OCI-LY1 (cell line): ENCODE measurements around the gene ZGRF1.

ENCODE experiments used
- H2AFZ ChIP-seq: fragments of 200-600 bp; sonication (generic), shearing (Covaris generic); 2 replicates; pipeline ENCODE4 v1.6.0; 2014; ENCODE audit warnings: antibody characterized with exemption, mild to moderate bottlenecking, low read length
- H3F3A ChIP-seq: fragments of 200-600 bp; sonication (generic), shearing (Covaris generic); 2 replicates; pipeline ENCODE4 v1.6.0; 2014; ENCODE audit warnings: mild to moderate bottlenecking, antibody characterized with exemption, low read length, moderate library complexity; ENCODE audit not compliant: insufficient read depth
- H3K27ac ChIP-seq: fragments of 200-600 bp; sonication (generic); 2 replicates; pipeline ENCODE4 v1.5.1; 2014; ENCODE audit warnings: low read length, mixed run types, mild to moderate bottlenecking, low read depth; ENCODE audit not compliant: poor library complexity, severe bottlenecking
- H3K27me3 ChIP-seq: fragments of 200-600 bp; sonication (generic); 2 replicates; pipeline ENCODE4 v1.6.0; 2014; ENCODE audit warnings: antibody characterized with exemption, mild to moderate bottlenecking, low read length, moderate library complexity; ENCODE audit not compliant: insufficient read depth
- H3K36me3 ChIP-seq: fragments of 200-600 bp; sonication (generic); 2 replicates; pipeline ENCODE4 v1.6.1; 2014; ENCODE audit warnings: mild to moderate bottlenecking, antibody characterized with exemption, low read length, moderate library complexity, mixed read lengths; ENCODE audit not compliant: insufficient read depth
- H3K4me1 ChIP-seq: fragments of 200-600 bp; sonication (generic); 2 replicates; pipeline ENCODE4 v1.5.1; 2014; ENCODE audit warnings: mild to moderate bottlenecking, low read length, moderate library complexity; ENCODE audit not compliant: insufficient read depth, severe bottlenecking
- H3K4me2 ChIP-seq: fragments of 200-600 bp; sonication (generic), shearing (Covaris generic); 2 replicates; pipeline ENCODE4 v1.6.1; 2014; ENCODE audit warnings: low read length
- H3K4me3 ChIP-seq: fragments of 200-600 bp; sonication (generic); 2 replicates; pipeline ENCODE4 v1.5.1; 2014; ENCODE audit warnings: low read length, low read depth, mild to moderate bottlenecking, mixed read lengths; ENCODE audit not compliant: poor library complexity, severe bottlenecking
- H3K79me2 ChIP-seq: fragments of 200-600 bp; shearing (Covaris generic); 2 replicates; pipeline ENCODE4 v1.6.1; 2016; ENCODE audit warnings: mixed run types, low read length, mixed read lengths; ENCODE audit not compliant: insufficient read depth
- H3K9ac ChIP-seq: fragments of 200-600 bp; sonication (generic), shearing (Covaris generic); 2 replicates; pipeline ENCODE4 v1.6.1; 2014; ENCODE audit warnings: mild to moderate bottlenecking, low read length, mixed read lengths
- H3K9me2 ChIP-seq: fragments of 200-600 bp; sonication (generic), shearing (Covaris generic); 2 replicates; pipeline ENCODE4 v1.6.1; 2014; ENCODE audit warnings: low read depth, mild to moderate bottlenecking, low read length, mixed read lengths
- H3K9me3 ChIP-seq: fragments of 200-600 bp; shearing (Covaris generic); 2 replicates; pipeline ENCODE4 v1.6.1; 2014; ENCODE audit warnings: low read length, mixed read lengths
- H4K20me1 ChIP-seq: fragments of 200-600 bp; sonication (generic), shearing (Covaris generic); 2 replicates; pipeline ENCODE4 v1.6.0; 2016; ENCODE audit warnings: mild to moderate bottlenecking, low read length; ENCODE audit not compliant: insufficient read depth
- EZH2 ChIP-seq: fragments of 200-600 bp; sonication (generic), shearing (Covaris generic); IDR thresholded peaks from 2 replicates; pipeline ENCODE4 v1.8.0; 2017; ENCODE audit warnings: borderline replicate concordance, mixed run types, mild to moderate bottlenecking, antibody characterized with exemption, low read length, moderate library complexity, mixed read lengths
- TF ChIP-seq, protein P1 (sequence below): fragments of 200-600 bp; sonication (generic), shearing (Covaris generic); IDR thresholded peaks from 2 replicates; pipeline ENCODE4 v1.5.1; 2017; ENCODE audit warnings: mild to moderate bottlenecking, antibody characterized with exemption, low read length, moderate library complexity, mixed read lengths

ZGRF1 gene, protein sequence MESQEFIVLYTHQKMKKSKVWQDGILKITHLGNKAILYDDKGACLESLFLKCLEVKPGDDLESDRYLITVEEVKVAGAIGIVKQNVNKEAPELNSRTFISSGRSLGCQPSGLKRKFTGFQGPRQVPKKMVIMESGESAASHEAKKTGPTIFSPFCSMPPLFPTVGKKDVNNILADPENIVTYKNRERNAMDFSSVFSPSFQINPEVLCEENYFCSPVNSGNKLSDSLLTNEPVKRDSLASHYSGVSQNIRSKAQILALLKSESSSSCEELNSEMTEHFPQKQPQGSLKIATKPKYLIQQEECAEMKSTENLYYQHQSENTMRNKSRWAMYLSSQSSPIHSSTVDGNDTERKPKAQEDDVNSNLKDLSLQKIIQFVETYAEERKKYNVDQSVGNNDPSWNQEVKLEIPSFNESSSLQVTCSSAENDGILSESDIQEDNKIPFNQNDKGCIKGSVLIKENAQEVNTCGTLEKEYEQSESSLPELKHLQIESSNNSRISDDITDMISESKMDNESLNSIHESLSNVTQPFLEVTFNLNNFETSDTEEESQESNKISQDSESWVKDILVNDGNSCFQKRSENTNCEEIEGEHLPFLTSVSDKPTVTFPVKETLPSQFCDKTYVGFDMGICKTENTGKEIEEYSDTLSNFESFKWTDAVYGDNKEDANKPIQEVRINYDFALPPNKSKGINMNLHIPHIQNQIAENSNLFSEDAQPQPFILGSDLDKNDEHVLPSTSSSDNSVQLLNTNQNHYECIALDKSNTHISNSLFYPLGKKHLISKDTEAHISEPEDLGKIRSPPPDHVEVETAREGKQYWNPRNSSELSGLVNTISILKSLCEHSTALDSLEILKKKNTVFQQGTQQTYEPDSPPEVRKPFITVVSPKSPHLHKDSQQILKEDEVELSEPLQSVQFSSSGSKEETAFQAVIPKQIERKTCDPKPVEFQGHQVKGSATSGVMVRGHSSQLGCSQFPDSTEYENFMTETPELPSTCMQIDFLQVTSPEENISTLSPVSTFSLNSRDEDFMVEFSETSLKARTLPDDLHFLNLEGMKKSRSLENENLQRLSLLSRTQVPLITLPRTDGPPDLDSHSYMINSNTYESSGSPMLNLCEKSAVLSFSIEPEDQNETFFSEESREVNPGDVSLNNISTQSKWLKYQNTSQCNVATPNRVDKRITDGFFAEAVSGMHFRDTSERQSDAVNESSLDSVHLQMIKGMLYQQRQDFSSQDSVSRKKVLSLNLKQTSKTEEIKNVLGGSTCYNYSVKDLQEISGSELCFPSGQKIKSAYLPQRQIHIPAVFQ (N-terminal part only)

GRCh38 chr4:112636688-112637551 is at the start of gene ZGRF1, which contains the start of gene LARP7:
Gene ZGRF1 (minus strand): TSS chr4:112636909. CDS start chr4:112633176, 3,733 bp downstream.
Gene LARP7 (plus strand): TSS chr4:112637143. CDS start chr4:112644670, 7,527 bp downstream.
- Histone ChIP-seq H3K4me3 (peak within 1 kb of the TSS; percentile 86), H3K36me3 (peaks cover 11% of the 10 kb centered on the region; the same call in 1 of the 2 replicates), H3F3A (no peaks in the 10 kb centered on the region), H3K9me2 (no peaks in the 10 kb centered on the region), H3K9ac (peak within 1 kb of the TSS; percentile 91), H2AFZ (peak within 1 kb of the TSS; percentile 14), H3K4me1 (peaks cover 46% of the 10 kb centered on the region), H4K20me1 (no peaks in the 10 kb centered on the region), H3K27me3 (no peaks in the 10 kb centered on the region), H3K79me2 (peaks cover 39% of the 10 kb centered on the region), H3K27ac (peak within 1 kb of the TSS; percentile 88), H3K4me2 (peak within 1 kb of the TSS; percentile 78), H3K9me3 (no peaks in the 10 kb centered on the region)
- TF ChIP-seq, protein P1, sequence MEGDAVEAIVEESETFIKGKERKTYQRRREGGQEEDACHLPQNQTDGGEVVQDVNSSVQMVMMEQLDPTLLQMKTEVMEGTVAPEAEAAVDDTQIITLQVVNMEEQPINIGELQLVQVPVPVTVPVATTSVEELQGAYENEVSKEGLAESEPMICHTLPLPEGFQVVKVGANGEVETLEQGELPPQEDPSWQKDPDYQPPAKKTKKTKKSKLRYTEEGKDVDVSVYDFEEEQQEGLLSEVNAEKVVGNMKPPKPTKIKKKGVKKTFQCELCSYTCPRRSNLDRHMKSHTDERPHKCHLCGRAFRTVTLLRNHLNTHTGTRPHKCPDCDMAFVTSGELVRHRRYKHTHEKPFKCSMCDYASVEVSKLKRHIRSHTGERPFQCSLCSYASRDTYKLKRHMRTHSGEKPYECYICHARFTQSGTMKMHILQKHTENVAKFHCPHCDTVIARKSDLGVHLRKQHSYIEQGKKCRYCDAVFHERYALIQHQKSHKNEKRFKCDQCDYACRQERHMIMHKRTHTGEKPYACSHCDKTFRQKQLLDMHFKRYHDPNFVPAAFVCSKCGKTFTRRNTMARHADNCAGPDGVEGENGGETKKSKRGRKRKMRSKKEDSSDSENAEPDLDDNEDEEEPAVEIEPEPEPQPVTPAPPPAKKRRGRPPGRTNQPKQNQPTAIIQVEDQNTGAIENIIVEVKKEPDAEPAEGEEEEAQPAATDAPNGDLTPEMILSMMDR: peak; percentile 52
- TF ChIP-seq EZH2: no peak

GRCh38 chr4:112680996-112681395 is 44.3 kb upstream of the ZGRF1 start:
- no peaks in the 10 kb centered on the region for H4K20me1 ChIP-seq
- H3K9ac ChIP-seq: no peak overlapping the region
- H2AFZ ChIP-seq: no peak overlapping the region
- TF ChIP-seq, protein P1: no peak
- TF ChIP-seq EZH2: no peak
- no peak overlapping the region for H3K4me2 ChIP-seq
- H3K79me2 ChIP-seq: no peaks in the 10 kb centered on the region
- H3K4me3 ChIP-seq: no peak overlapping the region
- H3F3A ChIP-seq: no peaks in the 10 kb centered on the region
- no peaks in the 10 kb centered on the region for H3K36me3 ChIP-seq
- H3K27me3 ChIP-seq: no peaks in the 10 kb centered on the region
- H3K9me2 ChIP-seq: no peaks in the 10 kb centered on the region
- no peak overlapping the region for H3K27ac ChIP-seq
- no peaks in the 10 kb centered on the region for H3K4me1 ChIP-seq
- H3K9me3 ChIP-seq: no peaks in the 10 kb centered on the region
